ENCODE results near the gene AHCYL2.

DNA sequence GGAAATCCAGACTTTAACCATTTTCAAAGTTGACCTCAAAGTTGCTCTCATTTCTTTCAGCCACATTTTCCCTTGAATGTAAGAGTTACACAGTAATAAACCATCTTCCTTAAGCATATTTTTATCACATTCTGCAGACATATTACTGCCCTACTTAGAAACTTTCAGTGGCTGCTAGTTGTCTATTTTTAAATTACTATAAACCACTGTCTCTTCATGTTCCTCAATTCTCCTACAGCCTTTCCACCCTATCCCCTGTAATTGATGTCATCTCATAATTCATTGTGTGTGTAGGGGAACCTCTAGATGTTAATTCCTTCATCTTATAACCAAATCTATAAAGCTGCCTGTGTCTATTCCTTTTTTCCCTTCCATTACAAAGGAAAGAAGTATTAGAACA is 131.3 kb downstream of the AHCYL2 start:
- TF ChIP-seq POLR2AphosphoS5 (IDR thresholded peaks at IDR 0.05; ENCODE audit: low read depth, low read length) (no peak), REST (IDR thresholded peaks at IDR 0.05; ENCODE audit: insufficient read depth in 1 of 2, low read depth in 2 of 2, low read length in 2 of 2) (no peak)

Measured in PFSK-1 (cell line).